Activated CD8-positive, alpha-beta memory T cell treated with anti-CD3 and anti-CD28 coated beads for 1 hour (primary cell): ENCODE measurements around the gene GCLC.
A peak's percentile ranks its signal among the peaks of the same experiment; 100 is the strongest.
"Not testable (repeated sequence)": the region's sequence is repeated elsewhere in the genome, so short reads cannot be mapped to it uniquely, and the experiment has no call there.

Source experiments
- DNase-seq, 2 donors: peaks; one replicate each; pipeline ENCODE4 v3.0.0-alpha.2; 2020; ENCODE audit warnings: low read depth in 1 of 2; ENCODE audit errors: extremely low read depth in 1 of 2

GCLC gene

DNA sequence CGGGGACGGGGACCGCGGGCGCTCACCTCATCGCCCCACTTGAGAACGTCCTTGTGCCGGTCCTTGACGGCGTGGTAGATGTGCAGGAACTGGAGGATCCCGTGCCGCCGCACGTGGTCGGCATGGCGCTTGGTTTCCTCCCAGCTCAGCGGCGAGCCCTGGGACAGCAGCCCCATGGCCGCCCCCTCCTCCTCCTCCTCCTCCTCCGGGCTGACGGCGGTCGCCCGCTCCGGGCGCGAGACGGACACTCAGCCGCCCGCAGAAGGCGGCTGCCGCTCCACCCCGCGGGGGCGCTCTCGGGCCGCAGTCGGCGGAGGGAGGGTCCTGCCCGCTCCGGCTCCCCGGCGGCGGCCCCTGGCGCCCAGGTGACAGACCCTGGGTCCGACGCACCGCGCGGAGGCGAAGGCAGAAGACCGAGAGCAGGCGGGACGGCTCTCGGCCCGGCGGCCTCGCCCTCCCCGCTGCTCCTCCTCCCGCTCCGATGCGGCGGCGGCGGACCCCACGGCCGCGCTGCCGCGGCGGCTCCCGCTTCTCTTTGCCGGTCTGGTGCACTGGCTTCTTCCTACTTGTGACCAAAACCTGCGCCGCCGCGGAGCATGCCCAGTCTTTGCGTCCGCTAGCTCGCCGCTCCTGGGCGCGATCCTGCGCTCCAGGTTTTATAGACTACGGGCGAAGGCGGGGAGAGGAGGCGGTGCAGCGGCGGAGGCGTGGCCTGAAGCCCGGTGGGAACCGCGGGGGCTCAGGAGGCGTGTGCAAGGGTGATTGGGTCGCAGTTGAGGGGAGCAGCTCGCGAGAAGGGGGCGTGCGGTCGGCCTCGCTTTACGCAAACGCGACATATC is at the start of gene GCLC:
Gene GCLC, minus strand, starts transcription at position 632 of the 839 bp plus-strand sequence. Its CDS starts 456 bp downstream, at position 176.
- DNase-seq = peak; percentile 73 to 78

DNA sequence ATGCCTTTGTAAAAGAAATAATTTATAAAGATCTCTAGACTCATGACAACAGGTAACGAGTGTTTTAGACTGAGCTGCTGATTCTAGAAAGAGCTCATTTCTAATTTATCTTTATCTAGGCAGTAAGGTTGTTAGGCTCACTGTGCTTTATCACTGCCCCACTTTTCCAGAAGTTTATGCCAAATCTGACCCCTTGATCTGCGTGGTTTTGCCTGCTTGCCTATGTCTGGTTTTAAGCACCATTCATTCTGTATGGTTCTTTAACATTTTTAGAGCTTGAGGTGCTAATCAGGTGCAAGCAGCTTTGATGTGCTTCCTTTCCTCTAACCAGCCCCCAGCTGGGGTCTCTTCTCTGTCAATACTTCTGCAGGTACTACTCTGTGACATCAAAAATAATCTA is 49.7 kb upstream of the GCLC start:
- no peak for DNase-seq

DNA sequence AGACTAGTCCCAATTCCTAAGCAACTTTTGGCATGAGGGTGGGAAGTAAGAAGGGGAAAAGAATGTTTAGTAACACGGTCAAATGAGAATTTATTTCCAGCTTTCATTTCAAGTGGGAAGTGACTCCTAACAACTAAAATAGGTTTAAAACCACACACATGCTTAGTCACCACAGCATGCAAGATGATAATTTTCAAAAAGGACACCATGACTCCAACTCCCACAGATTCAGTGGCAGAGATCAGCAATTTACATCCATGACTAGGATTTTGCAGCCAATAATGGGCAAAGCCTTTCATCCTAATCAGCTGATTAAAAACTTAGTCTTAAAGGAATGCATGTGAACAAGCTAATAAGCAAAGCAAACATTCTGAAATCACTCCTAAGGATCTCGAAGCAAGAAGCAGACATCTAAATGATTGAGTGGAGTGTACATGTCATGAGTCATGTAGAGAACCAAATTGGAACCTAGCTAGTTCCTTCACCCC is 48.1 kb upstream of the GCLC start:
- no peak for DNase-seq

DNA sequence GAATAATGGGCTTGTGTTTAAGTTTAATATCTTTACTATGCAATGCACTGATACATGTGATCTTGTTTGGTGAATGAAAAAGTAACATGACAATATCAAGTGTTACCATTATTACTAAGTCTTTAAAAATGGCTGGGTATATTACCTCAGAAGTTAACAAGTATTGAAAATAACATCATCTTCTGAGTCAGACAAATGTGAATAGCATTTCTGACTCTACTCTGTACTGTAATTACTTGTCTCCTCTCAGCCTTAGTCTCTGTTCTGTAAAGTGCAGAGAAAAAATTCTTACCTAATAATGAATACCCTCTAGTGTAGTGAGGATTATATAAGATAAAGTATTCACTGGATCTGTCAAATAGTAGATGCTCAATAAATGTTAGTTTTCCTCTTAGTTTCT is 47.0 kb upstream of the GCLC start:
- no peak for DNase-seq

DNA sequence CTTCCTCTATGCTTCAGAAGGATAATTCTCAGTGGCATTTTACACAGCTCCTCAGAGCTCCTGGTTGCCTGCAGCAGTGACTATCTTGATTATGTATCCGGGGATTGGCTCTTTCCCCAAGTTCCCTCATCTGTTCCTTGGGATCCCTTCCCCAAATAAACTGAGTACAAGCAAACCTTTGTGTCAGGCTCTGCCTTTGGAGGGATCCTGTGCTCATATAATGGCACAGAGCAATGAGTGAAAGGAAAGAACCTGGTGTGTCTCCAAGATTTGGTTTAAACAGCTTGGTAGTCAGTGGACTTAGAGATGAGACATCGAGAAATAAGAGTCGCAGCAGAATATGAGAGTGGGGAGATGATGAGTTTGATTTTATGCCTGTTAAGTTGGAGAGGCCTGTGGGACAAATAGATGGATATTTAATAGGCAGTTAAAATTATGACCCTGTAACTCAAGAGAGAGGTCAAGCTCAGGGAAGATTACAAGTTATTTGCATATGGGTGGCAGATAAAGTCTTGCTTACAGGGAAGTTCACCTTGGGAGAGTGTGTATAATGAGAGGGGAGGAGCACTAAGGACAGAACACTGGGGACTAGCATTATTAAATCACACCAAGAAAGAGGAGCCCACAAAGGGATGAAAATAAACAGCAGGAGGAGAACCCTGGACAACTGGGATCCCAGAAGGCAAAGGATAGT is 44.1 kb upstream of the GCLC start:
- no peak for DNase-seq

DNA sequence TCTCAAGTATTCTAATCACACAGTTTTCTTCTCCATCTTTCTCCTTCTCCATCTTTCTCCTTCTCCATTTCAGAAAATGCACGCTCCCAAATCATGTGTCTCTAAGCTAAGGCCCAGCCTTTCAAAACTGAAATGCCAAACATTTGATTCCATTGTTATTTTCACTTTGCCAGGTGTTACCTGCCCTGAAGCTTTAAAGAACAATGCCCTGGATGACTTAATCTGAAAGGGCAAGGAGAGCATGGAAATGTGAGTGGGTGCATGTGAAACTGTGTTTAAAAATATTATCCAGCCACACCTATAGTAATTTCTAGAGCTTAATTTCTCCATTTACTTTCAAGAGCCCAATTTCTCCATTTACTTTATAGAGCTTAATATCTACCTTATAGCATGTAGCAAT is 42.4 kb upstream of the GCLC start:
- no peak for DNase-seq

DNA sequence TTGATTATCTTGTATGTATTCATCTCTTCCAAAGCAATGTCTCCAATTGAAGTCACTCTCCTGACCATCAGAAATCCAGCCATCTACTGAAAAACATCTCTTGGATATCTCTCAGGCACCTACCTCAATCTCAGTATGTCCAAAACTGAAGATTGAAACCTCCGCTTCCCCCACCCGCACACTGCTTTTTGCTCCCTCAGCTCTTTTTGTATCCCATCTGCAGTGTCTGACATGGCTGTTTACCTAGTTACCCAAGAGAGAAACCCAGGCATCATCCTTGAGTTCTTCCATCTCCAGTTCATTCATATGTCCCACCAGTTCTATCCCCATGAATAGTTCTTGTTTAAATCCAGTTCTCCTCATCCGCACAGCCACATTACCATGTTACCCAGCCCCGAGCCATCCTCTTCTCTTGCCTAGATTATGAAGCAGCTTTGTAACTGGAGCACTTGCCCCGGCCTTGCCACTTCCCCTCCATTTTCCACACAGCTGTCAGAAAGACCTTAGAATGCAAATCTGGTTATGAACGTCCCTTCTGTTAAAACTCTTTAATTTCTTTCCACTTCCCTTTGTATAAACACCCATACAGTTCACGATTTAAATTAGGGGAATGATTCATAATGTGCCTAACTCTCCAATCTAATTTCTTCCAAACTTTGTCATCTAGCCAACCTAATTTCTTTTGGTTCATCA is 40.5 kb upstream of the GCLC start:
- no peak for DNase-seq

DNA sequence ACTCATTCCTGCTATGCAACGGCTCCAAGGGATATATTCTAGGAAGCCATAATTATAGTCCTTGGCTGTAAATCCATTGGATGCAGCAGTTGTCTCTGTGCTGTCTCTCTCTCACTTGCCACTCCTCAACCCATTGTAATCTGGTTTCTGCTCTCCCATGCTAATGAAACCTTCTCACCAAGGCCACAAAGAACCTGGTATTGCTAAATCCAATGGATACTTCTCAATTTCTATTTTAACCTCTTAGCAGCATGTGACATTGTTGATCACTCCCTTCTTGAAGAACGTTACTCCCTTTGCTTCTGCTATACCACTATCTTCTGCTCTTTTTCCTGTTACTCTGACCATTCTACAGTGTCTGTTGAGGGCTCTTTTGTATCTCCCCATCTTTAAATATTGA is 39.8 kb upstream of the GCLC start:
- no peak for DNase-seq

DNA sequence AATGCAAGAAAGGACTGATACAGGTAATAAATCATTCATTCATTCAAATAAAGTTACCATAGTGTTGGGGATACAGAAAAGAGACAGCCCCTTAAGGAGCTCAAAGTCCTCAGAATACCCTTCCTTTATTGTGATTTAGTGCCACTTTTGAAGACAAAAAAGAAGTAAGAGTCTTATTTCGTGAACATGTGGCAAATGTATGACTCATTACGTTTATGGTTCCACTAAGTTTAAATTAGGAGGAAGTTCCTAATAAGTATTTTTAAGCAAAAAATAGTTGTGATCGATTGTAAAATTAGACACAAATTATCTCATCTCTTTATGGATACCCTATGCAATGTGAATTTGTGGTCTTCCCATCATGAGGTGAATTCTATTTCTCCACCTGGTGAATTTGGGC is 38.5 kb upstream of the GCLC start:
- DNase-seq = no peak

DNA sequence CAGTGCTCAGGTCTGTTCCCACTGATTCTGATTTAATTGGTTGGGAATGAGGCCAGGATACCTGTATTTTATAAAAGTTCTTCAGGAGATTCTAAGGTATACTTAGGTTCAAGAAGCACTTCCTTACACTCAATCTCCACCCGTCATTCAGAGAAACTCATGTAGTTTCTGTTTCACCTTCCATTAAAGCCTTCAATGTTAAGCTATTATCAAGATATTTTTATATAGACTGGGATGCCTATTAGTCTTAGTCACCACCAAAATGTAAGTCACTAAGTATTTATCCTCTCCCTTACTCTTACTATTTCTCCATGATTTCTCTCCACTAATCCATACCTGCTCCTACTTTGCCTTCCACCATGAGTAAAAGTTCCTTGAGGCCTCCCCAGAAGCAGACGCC is 38.1 kb upstream of the GCLC start:
- no peak for DNase-seq

DNA sequence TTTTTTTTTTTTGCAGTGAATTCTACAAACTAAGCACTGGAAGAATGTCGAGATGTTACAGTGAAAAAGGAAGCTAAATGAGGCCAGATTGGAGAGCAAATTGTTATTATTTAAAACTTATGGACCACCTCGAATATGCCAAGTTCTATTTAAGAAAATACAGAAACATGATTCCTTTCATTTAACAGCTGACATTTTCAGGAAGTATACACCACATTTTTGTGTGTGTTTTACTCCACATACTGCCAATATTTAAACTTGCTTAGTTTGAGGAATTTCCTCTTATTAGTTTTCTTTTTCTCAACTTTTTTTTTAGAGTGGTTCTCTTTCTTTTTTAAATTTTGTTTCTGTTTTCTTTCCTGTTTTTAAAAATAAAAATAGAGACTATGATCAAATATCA is 37.0 kb upstream of the GCLC start:
- no peak for DNase-seq

DNA sequence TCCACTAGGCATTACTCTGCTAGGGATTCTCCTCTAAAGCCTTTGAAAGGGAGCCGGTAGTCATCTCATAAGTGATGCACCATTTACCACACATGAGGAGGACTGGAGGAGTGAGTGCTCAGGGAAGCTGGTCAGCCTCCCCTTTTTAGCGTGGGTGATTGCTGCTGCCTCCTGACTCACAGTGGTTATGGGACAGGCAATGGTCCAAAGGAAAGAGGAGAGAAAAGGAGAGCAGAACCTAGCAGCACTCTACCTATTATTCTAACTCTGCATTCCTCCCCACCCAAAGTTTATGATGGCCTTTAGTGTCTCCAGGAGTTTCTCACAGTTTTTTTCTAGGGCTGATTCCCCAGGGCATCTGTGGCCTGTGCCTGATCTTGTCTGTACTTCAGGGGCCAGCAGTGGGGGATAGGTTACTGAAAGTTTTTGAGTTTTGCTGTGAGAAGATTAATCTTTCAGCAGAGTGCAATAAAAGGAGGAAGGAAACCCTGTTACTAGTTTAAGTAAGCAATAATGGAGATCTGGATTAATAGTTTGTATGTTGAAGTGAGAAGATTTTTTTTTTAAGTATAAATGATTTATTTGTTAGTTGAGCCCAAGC is 36.4 kb upstream of the GCLC start:
- no peak for DNase-seq

DNA sequence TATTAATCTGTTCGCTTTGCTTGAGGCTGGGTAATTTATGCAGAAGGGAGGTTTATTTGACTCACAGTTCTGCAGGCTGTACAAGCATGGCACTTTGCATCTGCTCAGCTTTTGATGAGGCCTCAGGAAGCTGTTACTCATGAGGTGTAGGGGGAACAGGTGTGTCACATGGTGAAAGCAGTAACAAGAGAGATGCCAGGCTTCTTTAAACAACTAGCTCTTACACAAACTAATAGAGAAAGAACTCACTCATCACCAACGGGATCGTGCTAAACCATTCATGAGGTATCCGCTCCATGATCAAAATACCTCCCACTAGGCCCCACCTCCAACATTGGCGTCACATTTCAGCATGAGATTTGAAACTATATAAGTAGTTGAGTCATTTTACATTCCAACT is 34.4 kb upstream of the GCLC start:
- no peak for DNase-seq

DNA sequence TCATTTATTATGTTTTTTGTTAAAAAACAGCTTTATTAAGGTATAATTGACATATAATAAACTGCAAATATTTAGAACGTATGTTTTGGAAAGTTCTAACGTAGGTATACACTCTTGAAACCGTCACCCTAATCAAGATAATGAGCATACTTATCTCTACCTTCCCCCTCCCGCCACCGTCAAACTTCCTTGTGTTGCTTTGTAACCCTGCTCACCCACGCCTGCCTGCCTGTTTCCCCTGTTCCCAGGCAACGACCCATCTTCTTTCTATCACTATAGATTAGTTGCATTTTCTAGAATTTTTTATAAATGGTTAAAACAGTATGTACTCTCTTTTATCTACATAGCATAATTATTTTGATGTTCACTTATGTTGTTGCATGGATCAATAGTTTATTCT is 33.5 kb upstream of the GCLC start:
- no peak for DNase-seq

DNA sequence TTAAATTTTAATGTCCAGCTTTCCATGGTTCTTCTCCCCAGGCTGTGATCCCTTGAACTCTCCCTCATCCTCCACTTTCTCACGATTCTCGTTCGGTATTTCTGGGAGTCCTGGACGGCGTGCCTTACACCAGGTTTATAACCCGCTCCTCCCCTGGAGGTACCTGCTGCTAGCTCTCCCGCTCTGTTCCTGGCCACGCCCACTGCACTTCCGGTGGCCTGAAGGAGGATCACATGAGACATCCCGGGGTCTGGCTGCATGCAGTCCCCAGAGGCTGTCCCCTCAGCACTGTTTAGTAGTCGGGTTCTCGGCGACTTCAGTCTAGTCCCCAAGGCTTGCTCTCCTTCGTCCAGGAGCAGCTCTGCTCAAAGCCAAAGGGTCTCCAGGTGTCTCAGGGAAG is 28.4 kb upstream of the GCLC start:
- DNase-seq = no peak

DNA sequence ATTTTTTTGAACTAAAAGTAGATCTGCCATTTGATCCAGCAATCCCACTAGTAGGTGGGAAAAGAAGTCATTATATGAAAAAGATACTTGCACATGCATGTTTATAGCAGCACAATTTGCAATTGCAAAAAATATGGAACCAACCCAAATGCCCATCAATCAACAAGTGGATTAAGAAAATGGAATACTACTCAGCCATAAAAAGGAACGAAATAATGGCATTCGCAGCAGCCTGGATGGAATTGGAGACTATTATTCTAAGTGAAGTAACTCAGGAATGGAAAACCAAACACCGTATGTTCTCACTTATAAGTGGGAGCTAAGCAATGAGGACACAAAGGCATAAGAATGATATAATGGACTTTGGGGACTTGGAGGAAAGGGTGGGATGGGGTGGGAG is 27.5 kb upstream of the GCLC start:
- not testable (repeated sequence) for DNase-seq

DNA sequence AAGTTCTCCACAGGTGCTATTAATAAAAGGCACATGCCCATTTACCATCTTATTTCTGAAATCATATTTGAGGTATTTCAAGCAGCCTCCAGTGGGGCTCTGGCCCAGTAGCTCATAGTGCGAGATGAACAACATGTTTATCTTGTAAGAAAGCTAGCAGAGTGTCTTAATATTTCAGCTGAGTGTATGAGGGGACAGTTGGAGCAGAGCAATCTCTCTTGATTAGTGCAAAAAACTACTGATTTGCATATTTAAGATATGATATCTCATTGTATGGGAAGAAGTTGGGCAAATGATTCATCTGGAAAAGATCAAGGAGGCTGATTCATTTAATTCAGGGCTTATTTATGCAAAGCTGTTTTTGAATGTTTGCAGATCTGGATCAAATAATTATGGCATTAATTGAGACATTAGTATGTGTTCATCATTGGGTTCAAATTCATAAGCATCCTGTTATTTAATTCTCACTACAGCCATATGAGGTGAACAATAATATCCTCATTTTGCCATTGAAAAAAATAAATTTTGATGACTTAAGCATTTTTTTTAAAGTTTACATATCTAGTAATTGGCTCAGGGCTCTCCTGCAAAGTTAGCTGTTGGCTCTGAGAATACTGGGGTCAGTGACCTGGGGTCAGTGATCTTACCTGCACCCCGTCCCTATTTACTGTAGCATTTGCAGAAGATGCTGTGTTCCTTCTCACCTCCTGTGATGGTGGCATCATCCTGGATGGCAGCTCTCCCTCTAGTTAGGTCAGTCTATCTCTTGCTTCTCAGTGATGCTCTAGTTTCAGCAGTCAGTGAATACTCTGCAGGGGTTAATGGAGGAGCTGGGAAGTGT is 24.1 kb upstream of the GCLC start:
- DNase-seq = no peak

DNA sequence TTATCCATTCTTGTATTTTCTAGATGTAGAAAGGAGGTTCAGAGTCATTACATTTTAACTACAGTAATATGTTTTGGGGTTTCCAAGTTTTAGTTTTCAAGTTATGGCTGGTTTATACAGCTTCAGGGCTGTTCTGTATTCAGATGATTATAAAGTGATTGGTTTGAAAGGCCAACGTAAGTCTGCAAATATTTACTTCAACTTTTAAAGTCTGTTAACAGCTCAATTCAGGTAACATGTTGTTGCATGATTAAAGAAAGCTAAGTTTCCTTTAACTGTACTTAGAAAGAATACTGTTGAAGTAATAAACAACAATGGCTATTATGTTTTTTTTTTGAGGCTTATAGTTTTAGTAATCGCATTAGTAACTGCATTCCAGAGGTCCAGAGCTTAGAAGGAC is 22.8 kb upstream of the GCLC start:
- no peak for DNase-seq

DNA sequence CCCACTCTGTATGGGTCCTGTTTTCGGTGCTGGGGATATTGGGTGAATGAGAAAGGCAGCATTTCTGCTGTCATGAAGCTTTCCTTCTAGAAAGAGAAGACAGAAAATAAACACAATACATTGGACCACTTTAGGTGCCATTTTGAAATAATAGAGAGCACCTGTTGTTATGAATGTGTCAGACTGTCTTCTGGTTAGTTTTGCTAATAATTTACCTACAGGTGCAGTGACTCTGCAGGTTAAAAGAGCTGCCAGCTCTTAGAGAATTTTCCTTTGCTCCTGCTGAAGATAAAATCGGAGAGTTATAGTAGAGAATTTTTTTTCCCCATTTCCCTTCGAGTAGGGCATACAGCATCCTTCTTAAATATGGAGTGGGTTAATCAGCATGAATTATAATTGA is 21.9 kb upstream of the GCLC start:
- no peak for DNase-seq

DNA sequence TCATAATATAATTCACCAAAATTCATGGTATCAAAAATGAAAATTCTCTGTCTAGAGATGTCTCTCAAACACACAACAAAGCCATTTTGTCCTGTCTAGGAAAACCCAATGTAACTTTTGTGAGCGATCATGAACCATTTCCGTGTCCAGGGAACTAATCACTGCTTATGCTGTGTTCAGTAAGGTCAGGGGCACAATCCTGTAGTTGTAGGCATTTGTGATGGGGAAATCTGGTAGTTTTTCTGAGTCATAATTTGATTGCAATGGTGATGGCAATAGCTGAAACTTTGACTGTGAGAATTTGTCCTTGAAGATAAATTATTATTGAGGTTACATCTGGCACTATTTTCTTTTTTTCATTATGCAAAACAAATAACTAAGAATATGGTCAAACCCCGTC is 21.0 kb upstream of the GCLC start:
- no peak for DNase-seq
